HG03442 (cell line): ENCODE results near the gene KCND3.

ENCODE experiments used
- ATAC-seq: cut with Tn5 transposase; IDR thresholded peaks from one replicate; pipeline ENCODE4 v1.9.1; 2021; ENCODE audit warnings: mild to moderate bottlenecking, moderate library complexity; ENCODE audit not compliant: unreplicated experiment

KCND3 gene

GRCh38 chr1:111959436-111959835 lies 30.0 kb downstream of the KCND3 start:
- no peak for ATAC-seq

GRCh38 chr1:111958851-111959250 lies 30.6 kb downstream of the KCND3 start:
- no peak for ATAC-seq

GRCh38 chr1:111958075-111958474 lies 31.4 kb downstream of the KCND3 start:
- ATAC-seq, result no peak

GRCh38 chr1:111956155-111956771 lies 33.2 kb downstream of the KCND3 start:
- ATAC-seq, result no peak

- no peak for ATAC-seq
Observed at GRCh38 chr1:111955755-111956154, 33.7 kb downstream of the KCND3 start.

GRCh38 chr1:111953797-111954196 lies 35.7 kb downstream of the KCND3 start:
- ATAC-seq, result no peak

- no peak for ATAC-seq
Observed at GRCh38 chr1:111952125-111952657, 37.3 kb downstream of the KCND3 start.

- ATAC-seq, result no peak
Observed at GRCh38 chr1:111948209-111949171, 41.0 kb downstream of the KCND3 start.

GRCh38 chr1:111943846-111944749 lies 45.4 kb downstream of the KCND3 start:
- ATAC-seq, result no peak

GRCh38 chr1:111943066-111943465 lies 46.4 kb downstream of the KCND3 start:
- no peak for ATAC-seq

- ATAC-seq, result no peak
Observed at GRCh38 chr1:111938536-111938935, 50.9 kb downstream of the KCND3 start.

GRCh38 chr1:111938123-111938522 lies 51.3 kb downstream of the KCND3 start:
- no peak for ATAC-seq

- no peak for ATAC-seq
Observed at GRCh38 chr1:111937147-111937725, 52.2 kb downstream of the KCND3 start.

GRCh38 chr1:111934106-111934852 lies 55.2 kb downstream of the KCND3 start:
- ATAC-seq, result no peak

- no peak for ATAC-seq
Observed at GRCh38 chr1:111930356-111930755, 59.1 kb downstream of the KCND3 start.

- ATAC-seq, result no peak
Observed at GRCh38 chr1:111928531-111928930, 60.9 kb downstream of the KCND3 start.

- no peak for ATAC-seq
Observed at GRCh38 chr1:111927652-111928051, 61.8 kb downstream of the KCND3 start.

- no peak for ATAC-seq
Observed at GRCh38 chr1:111924786-111925185, 64.7 kb downstream of the KCND3 start.

- ATAC-seq, result no peak
Observed at GRCh38 chr1:111923766-111924165, 65.7 kb downstream of the KCND3 start.

- no peak for ATAC-seq
Observed at GRCh38 chr1:111921948-111922347, 67.5 kb downstream of the KCND3 start.
